Heart right ventricle (tissue), 16 donors: Measurements from ENCODE around the gene FAM180A. TPM values are rescaled to one million over a fixed set of nuclear protein-coding genes. Genes with fewer than 3 reads are reported as not detected.

ENCODE experiments used
- ATAC-seq, 8 donors: fragments of 200-7000 bp; cut with Tn5 transposase; one replicate each; pipeline ENCODE4 v1.9.1; 2020; ENCODE audit warnings: mild to moderate bottlenecking in 8 of 8, moderate library complexity in 8 of 8, moderate number of reproducible peaks in 1 of 8
- DNase-seq, 2 donors: peaks; one replicate each; pipeline ENCODE4 v3.0.0-alpha.2; 2020
- H3K27ac ChIP-seq, 10 donors: fragments of 200-600 bp; sonication (generic) in 2 of 10; one replicate each; pipeline versions ENCODE4 v1.5.0 to v1.8.0; 2020 to 2022; ENCODE audit warnings: mild to moderate bottlenecking in 3 of 10
- H3K27me3 ChIP-seq, 7 donors: fragments of 200-600 bp; one replicate each; pipeline ENCODE4 v1.8.0; 2021 to 2022; ENCODE audit warnings: mild to moderate bottlenecking in 2 of 7
- H3K36me3 ChIP-seq, 9 donors: fragments of 200-600 bp; sonication (generic) in 1 of 9; one replicate each; pipeline versions ENCODE4 v1.5.0 to v1.8.0; 2020 to 2022; ENCODE audit warnings: mild to moderate bottlenecking in 2 of 9
- H3K4me1 ChIP-seq, 9 donors: fragments of 200-600 bp; sonication (generic) in 1 of 9; one replicate each; pipeline versions ENCODE4 v1.5.0 to v1.8.0; 2020 to 2022; ENCODE audit warnings: mild to moderate bottlenecking in 4 of 9
- H3K4me3 ChIP-seq, 10 donors: fragments of 200-600 bp; sonication (generic) in 2 of 10; one replicate each; pipeline versions ENCODE4 v1.5.0 to v1.8.0; 2020 to 2022; ENCODE audit warnings: mild to moderate bottlenecking in 7 of 10, moderate library complexity in 2 of 10
- H3K9me3 ChIP-seq, 11 donors: fragments of 200-600 bp in 10 of 11; sonication (generic) in 2 of 11; one replicate each; pipeline versions ENCODE4 v1.5.0 to v1.8.0; 2013 to 2022; ENCODE audit warnings: mild to moderate bottlenecking in 2 of 11, control low read depth in 1 of 11, moderate library complexity in 1 of 11
- WGBS, 2 donors: extraction: QIAGEN DNeasy Blood & Tissue Kit; methylation state at CpG; one replicate each; pipeline ENCODE4 v1.1.7; 2013; ENCODE audit warnings: inconsistent platforms in 1 of 2; 5-methylcytosine and 5-hydroxymethylcytosine counted together
- intact Hi-C, 10 donors: fragments of 100-400 bp; cut with DNase I; formaldehyde crosslinking; loops; one replicate each; pipeline versions ENCODE4 v1.11.1 to v1.14.2; 2022
- polyA plus RNA-seq, 2 donors: library from polyadenylated mRNA; stranded (reverse); fragments of 200-250 nt; gene quantifications; one replicate each; pipeline ENCODE4 v1.2.3, GENCODE V29; 2013
- total RNA-seq, 10 donors: library from RNA; stranded (reverse); fragmentation: NEBNext Ultra II Directional in 3 of 10; extraction: Animal tissue kit (Norgen Biotek cat#: 25700) in 3 of 10; gene quantifications; one replicate each; pipeline versions ENCODE4 v1.2.1 to v1.2.4, GENCODE V29; 2021 to 2023
- TF ChIP-seq, protein P1 (sequence below), 9 donors: fragments of 200-600 bp; sonication (generic) in 2 of 9; IDR thresholded peaks; one replicate each; pipeline versions ENCODE4 v1.5.0 to v1.8.0; 2021 to 2022; ENCODE audit warnings: antibody characterized with exemption in 9 of 9, mild to moderate bottlenecking in 5 of 9, moderate library complexity in 1 of 9
- donor health status: Arrhythmogenic right ventricular cardiomyopathy.
- donor health status: ischemic (EF 13 %, LVEDD 7.1; RV severe dilation, severe dysfunction).
- donor health status: healthy with polysubstance abuse.
- donor health status: DM: no; HTN: yes; CAD: no.
- donor health status: DM: no; HTN: no; CAD: no.
- donor health status: ischemic (EF 25% LVEDD 6.9; RV normal size, moderate dysfunction).
- donor health status: ischemic (EF 25% LVEDD 5.7; RV mildly dilated, moderate dysfunction).
- donor health status: healthy.
- donor health status: DM: yes; HTN: yes; CAD: no.
- donor health status: Ischemic cardiomyopathy.
- donor health status: ischemic (EF 35%, LVEDD 5.7; RV mildly dilated, moderate dysfunction).
- donor health status: nonischemic (EF 11% LVEDD 7.7; RV severe dilation, severe dysfunction).
- donor health status: DM: yes; HTN: yes; CAD: no.
- donor health status: PGD.
- donor health status: ischemic (EF 29% LVEDD 5.4; RV normal size, mild dysfunction).
- donor health status: nonischemic (EF 23%, LVEDD 6.1; RV moderate dilation, normal function).

FAM180A gene
- total and polyA plus RNA-seq, 12 donors: 2.0 to 47.6 (median 17.1) TPM

DNA sequence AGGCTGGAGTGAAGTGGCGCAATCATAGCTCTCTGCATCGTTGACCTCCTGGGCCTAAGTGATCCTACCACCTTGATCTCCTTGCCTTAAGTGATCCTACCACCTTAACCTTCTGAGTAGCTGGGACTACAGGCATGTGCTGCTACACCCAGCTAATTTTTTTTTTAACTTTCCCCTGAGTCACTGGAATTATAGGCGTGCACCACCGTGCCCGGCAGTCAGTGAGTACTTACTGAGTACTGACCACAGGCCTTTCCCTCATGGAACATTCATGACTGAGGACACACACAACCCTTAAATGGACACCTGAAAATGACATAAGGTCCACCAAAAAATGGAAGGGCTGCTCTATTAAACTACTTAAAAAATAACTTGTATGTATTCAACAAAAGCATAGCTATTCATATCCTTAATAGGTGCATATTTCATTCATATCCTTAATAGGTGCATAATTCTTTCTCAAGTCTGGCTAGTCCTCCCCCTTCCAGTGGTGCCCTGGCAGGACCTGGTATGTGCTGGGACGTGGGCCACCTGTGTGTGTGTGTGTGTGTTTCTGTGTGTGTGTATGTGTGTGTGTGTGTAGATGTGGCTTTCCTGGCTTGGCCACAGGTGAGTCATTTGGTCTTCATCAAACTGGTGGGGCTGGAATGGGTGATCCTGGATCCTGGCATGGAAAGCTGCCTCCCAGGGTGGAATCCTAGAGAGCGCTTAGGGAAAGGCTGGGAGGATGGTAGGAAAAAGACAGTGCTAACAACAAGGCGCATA is 3.5 kb downstream of the FAM180A start:
- TF ChIP-seq, protein P1, sequence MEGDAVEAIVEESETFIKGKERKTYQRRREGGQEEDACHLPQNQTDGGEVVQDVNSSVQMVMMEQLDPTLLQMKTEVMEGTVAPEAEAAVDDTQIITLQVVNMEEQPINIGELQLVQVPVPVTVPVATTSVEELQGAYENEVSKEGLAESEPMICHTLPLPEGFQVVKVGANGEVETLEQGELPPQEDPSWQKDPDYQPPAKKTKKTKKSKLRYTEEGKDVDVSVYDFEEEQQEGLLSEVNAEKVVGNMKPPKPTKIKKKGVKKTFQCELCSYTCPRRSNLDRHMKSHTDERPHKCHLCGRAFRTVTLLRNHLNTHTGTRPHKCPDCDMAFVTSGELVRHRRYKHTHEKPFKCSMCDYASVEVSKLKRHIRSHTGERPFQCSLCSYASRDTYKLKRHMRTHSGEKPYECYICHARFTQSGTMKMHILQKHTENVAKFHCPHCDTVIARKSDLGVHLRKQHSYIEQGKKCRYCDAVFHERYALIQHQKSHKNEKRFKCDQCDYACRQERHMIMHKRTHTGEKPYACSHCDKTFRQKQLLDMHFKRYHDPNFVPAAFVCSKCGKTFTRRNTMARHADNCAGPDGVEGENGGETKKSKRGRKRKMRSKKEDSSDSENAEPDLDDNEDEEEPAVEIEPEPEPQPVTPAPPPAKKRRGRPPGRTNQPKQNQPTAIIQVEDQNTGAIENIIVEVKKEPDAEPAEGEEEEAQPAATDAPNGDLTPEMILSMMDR (IDR thresholded peaks at IDR 0.05): no peak
- Histone ChIP-seq H3K4me1 (peaks cover 7 to 69% (median 20%) of the 10 kb centered on the region in 9 donors), H3K9me3 (no peaks in the 10 kb centered on the region), H3K27ac (peak overlapping the region in 6 of 10 donors; percentile 62 to 91 (median 78)), H3K4me3 (peak overlapping the region in 3 of 10 donors; percentile 10 to 18 (median 15)), H3K36me3 (no peaks in the 10 kb centered on the region), H3K27me3 (no peaks in the 10 kb centered on the region)
- intact Hi-C loops: loop anchor here in 1 of 10 donors (5.0 kb wide), 2 partner anchors 73 to 258 kb away; no protein-coding TSS in a partner anchor
- ATAC-seq: peak in 2 of 8 donors; percentile 12 to 15
- no peak for DNase-seq
- WGBS, 2 donors: 77 to 81% methylated on average over 8 of the region's 8 CpGs

DNA sequence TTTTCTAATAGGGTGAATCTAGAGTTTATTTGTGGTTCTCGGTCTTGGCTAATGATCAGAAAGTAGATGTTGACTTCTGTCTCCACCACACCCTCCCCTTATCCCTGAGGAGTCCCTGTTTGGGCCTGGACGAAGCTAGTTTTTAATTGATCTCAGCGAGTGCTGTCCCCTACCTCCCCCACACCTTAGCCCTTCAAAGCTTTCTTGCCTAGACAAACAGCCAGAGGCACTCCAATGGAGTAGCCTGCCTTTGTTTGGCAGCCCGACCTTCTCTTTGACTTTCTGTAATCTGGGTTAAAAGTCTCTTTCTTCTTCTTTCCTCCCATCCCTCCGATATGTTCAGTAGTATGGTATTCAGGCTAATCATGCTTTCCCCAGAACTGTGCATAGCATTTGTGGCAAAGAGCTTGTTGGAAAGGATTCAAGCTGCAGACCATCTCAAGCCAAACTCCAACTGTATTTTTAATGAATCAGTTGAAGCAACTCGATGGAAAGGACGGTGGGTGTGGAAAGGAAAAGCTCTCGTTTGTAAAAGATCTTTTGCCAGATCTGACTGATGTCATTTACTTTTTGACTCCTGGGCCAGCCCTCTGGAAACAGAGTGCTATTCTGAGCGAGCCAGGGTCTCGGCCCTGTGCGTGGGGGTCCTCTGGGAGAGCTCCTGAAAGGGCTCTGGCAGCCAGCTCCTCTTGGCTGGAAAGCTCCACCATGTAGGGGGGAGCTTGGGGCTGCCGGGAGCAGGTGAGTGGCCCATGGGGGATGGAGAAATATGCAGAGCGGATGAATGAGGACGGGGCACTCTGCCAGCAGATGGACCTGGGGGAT is 4.5 kb downstream of the FAM180A start:
- peak in 6 of 8 donors; percentile 19 to 42 (median 26) for ATAC-seq
- intact Hi-C loops: loop anchor here in 1 of 10 donors (5.0 kb wide), 1 partner anchor 257 kb away; no protein-coding TSS in a partner anchor
- peak overlapping the region in 3 of 10 donors; percentile 10 to 18 (median 15) for H3K4me3 ChIP-seq
- DNase-seq: peak in 1 of 2 donors; percentile 46
- H3K9me3 ChIP-seq: no peaks in the 10 kb centered on the region
- TF ChIP-seq, protein P1 (IDR thresholded peaks at IDR 0.05): no peak
- H3K4me1 ChIP-seq: peaks cover 4 to 73% (median 20%) of the 10 kb centered on the region in 9 donors
- no peaks in the 10 kb centered on the region for H3K36me3 ChIP-seq
- H3K27me3 ChIP-seq: no peaks in the 10 kb centered on the region
- WGBS, 2 donors: 23 to 30% methylated on average over 14 of the region's 14 CpGs
- H3K27ac ChIP-seq: peak overlapping the region in 9 of 10 donors; percentile 34 to 91 (median 68)

DNA sequence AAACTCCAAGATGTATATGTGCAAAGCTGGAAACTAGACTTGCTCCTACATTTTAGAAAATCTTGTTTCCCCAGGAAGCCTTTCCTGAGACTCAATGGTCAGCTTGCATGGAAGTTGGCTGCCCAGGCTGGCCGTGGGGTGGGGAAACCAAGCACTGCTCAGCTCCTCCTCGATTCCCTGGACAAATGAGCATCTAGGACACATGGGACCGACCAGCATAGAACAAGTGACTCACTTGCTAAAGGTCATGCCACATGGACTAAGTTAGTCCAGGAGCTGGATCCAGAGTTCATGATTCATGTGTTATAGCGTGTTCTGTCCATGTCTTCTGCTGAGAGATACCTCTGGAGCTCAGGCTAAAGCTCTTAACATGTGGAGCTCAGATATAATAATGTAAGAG is 6.2 kb downstream of the FAM180A start:
- Histone ChIP-seq H3K27me3 (no peaks in the 10 kb centered on the region), H3K4me3 (no peak overlapping the region), H3K9me3 (no peaks in the 10 kb centered on the region), H3K4me1 (peaks cover 4 to 81% (median 23%) of the 10 kb centered on the region in 9 donors), H3K36me3 (no peaks in the 10 kb centered on the region), H3K27ac (peak overlapping the region in 5 of 10 donors; percentile 9 to 78 (median 30))
- TF ChIP-seq, protein P1 (IDR thresholded peaks at IDR 0.05): no peak
- intact Hi-C loops: loop anchor here in 1 of 10 donors (5.0 kb wide), 1 partner anchor 255 kb away; no protein-coding TSS in a partner anchor
- WGBS, 2 donors: 84 to 92% methylated on average over 4 of the region's 4 CpGs
- no peak for DNase-seq
- peak in 2 of 8 donors; percentile 31 to 34 for ATAC-seq

DNA sequence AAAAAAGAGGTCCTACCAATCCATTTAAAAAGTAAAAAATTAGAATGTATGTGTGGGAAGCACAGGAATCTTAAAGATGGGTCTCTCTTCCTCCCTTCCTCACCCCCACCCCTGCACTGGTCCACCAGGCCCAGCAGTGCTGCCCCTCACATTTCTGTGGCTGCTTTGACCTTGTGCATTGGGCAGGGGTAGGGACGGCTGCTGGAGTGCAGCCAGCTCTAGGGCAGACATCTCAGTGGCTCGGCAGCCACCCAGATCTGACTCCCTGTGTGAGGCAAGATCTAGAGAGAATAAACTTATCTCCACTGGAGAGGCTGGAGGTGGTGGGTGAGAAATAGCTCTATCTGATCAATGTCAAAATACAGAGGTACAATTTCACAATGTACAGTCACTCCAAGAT is 6.7 kb downstream of the FAM180A start:
- Histone ChIP-seq H3K27me3 (no peaks in the 10 kb centered on the region), H3K36me3 (peaks cover 0 to 2% (median 0%) of the 10 kb centered on the region in 9 donors), H3K9me3 (no peaks in the 10 kb centered on the region), H3K4me3 (no peak overlapping the region), H3K4me1 (peaks cover 4 to 81% (median 23%) of the 10 kb centered on the region in 9 donors), H3K27ac (peak overlapping the region in 6 of 10 donors; percentile 6 to 78 (median 22))
- intact Hi-C loops: loop anchor here in 1 of 10 donors (5.0 kb wide), 1 partner anchor 255 kb away; no protein-coding TSS in a partner anchor
- TF ChIP-seq, protein P1 (IDR thresholded peaks at IDR 0.05): no peak
- ATAC-seq (peak in 1 of 8 donors; percentile 51), DNase-seq (peak in 1 of 2 donors; percentile 26)
- 15 to 33% methylated on average over 2 of the region's 2 CpGs for WGBS, 2 donors
